Stimulated activated naive CD4-positive, alpha-beta T cell treated with Interleukin-2 at 50 U/mL for 16 hours (primary cell): ENCODE data around the gene SRGAP1.
"Not testable (repeated sequence)": the region's sequence is repeated elsewhere in the genome, so short reads cannot be mapped to it uniquely, and the experiment has no call there.

Experiments
- DNase-seq: peaks from one replicate; lab custom pipeline; 2025; lab: John Stamatoyannopoulos, UW

The SRGAP1 gene

DNA sequence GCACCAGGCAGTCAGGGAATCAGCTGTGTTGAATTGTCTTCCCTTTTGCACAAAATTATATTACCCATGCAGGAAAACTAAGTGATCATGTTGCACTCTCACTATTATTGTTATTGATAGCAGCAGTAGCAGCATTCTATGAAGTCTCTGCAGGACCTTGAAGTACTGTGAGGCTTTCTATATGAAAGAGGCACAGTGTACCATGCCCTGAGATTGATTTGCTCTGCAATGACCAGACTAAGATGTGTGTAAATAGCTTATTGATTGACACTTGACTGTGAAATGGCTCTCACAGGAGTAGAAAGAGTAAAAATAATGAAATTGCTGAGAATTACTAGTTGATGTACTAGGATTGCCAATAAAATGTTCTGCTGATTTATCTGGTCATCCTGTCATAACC is 277.7 kb downstream of the SRGAP1 start:
- DNase-seq: no peak

DNA sequence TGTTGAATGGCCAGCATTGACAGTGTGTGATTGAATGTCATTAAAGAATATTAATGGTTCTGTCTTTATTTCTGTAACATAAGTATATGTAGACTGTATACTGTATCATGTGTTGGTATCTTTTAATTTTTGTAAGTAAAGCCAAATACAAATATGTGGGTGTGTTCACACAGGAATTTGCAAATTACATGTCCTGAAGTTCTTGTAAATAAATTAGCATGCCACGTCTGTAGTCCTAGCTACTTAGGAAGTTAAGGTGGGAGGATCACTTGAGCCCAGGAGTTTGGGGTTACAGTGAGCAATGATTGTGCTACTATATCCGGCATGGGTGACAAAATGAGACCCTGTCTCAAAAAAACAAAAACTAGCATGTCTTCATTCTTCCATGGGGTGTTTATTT is 278.5 kb downstream of the SRGAP1 start:
- no peak for DNase-seq

DNA sequence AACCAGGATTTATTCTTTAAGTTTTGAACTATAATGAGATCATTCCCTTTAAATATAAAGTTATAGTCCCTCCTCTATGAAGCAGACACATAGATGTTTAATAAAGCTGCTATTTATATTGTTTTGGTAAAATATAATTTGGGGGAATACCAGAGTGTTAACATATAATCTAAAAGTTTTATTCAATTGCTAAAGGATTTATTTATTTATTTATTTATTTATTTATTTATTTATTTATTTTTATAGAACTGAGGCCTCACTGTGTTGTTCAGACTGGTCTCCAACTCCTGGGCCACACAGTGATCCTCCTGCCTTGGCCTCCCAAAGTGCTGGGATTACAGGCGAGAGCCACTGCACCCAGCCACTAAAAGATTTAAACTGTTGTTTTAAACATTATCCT is 278.9 kb downstream of the SRGAP1 start:
- no peak for DNase-seq

DNA sequence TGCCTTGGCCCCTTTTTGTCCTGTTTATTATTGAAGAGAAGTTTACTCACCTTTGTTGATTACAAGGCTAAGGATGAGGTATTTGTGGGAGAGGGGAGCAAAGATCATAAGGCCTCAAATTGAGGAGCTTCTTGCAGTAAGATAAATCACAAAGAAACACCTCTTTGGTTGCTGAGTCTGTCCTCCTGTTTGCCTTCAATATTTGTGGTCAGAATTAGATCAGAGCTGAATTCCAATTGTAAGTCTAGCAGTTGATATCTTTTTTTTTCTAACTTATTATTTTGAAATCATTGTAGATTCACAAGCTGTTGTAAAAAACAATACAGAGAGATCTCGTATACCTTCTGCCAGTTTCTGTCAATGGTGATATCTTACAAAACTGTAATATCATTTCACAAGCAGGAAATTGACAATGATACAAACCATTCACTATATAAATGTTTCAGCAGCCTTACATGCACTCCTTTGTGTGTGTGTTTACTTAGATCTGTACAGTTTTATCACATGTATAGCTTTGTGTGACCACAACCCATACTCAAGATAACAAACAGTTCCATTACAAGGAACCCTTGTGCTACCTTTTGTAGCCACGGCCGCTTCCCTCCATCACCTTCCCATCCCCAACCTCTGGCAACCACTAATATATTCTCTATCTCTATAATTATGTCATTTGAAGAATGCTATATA is 280.2 kb downstream of the SRGAP1 start:
- DNase-seq: no peak

DNA sequence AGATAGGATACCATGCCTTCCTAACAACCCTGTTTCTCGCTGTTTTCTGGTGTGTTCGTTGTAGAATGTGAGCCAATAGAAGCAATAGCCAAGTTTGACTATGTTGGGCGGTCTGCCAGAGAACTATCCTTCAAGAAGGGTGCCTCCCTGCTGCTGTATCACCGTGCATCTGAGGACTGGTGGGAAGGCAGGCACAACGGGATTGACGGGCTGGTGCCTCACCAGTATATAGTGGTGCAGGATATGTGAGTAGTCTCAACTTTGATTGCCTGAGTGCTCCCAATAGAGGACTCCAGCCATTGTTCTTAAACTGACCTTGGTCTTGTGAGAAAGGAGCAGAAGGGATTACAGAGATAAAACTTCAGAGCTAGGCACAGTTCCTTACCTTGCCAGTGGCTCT is 281.4 kb downstream of the SRGAP1 start:
- no peak for DNase-seq

DNA sequence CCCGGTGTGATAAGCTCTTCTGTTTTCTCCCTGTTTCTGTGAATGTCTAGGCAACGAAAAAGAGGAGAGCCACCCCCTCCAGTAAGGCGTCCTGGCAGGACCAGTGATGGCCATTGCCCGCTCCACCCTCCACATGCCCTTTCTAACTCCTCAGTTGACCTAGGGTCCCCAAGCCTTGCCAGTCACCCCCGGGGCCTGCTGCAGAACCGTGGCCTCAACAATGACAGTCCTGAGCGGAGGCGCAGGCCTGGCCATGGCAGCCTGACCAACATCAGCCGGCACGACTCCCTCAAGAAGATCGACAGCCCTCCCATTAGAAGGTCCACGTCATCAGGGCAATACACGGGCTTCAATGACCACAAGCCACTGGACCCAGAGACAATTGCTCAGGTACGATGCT is 283.3 kb downstream of the SRGAP1 start:
- DNase-seq: no peak

DNA sequence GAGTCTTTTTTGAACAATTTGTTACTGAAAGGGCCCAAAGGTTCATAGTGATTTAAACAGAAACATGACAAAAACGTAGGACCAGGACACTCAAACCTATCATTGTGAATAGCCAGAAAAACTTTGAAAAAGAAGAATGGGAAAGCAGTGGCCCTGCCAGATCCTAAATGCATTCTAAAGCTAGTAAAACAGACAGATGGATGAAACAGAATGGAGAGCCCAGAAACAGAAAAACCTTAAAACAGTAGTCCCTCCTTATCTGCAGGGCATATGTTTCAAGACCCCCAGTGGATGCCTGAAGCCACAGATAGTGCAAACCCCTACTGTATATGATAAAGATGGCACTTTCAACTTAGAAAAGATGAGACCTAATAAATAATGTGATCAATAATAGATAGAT is 283.9 kb downstream of the SRGAP1 start:
- no peak for DNase-seq

DNA sequence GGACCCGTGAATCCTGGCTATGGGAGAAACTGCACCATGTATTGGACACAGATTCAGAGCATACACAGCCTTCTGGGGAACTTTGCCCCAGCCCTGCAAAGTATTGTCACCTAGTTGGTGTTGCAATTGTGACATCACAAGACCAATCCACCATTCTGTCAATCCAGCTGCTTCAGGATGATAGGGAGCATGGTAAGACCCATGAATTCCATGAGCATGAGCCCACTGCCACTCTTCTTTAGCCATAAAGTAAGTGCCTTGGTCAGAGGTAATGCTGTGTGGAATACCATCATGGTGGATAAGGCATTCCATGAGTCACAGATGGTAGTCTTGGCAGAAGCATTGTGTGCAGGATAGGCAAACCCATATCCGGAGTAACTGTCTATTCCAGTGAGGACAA is 286.0 kb downstream of the SRGAP1 start:
- not testable (repeated sequence) for DNase-seq

DNA sequence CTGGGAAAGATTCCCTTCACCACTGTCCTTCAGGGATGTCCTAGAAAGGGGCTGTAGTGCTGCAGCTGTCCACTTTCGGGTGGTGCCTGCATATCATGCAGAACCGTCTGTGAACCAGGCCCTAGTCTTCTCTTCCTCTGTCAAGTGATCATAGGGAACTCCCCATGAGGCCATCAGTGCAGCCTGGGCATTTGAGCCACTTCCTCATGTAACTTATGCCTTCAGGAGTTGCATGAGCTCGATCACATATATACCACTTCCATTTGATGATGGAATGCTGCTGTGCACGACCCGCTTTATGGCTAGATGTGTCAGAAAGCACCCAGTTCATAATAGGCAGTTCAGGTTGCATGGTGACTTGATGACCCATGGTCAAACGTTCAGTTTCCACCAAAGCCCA is 287.0 kb downstream of the SRGAP1 start:
- not testable (repeated sequence) for DNase-seq

DNA sequence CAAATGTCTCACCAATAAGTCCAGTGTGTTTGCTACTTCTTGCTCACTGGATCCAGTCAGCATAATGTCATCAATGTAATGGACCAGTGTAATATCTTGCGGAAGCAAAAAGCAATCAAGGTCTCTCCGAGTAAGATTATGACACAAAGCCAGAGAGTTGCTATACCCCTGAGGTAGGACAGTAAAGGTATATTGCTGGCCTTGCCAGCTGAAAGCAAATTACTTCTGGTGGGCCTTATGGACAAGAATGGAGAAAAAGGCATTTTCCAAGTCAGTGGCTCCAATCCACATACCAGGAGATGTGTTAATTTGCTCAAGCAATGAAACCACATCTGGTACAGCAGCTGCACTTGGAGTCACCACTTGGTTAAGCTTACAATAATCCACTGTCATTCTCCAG is 288.2 kb downstream of the SRGAP1 start:
- not testable (repeated sequence) for DNase-seq

DNA sequence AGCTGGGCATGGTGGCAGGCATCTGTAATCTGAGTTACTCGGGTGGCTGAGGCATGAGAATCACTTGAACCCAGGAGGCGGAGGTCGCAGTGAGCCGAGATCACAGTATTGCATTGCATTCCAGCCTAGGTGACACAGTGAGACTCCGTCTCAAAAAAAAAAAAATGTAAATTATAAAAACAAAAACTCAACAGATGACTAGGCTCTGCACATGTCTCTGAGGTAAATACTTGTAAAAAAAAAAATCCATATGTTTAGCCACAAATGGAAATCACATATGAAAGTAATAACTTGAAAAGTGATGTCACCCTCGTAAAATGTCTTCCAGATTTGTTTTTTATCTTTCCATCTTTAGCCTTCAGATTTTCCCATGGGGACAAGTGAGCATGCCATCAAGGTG is 292.6 kb downstream of the SRGAP1 start:
- no peak for DNase-seq

DNA sequence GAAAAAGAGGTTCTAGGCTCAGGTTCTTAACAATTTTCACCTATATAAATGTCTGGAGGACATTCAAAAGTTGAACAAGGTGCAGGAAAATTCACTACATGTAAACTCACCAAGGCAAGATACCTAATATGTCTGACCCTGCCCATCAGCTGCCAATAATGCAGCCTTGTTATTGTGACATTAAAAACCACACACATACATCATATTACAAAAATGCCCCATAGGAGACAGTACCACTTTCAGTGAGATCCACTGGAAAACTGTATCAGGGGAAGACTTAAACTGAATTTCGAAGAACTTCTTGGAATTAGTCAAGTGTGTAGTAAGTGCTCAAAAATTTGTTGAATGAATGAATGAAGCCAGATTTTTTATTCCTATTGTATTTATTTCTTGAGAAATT is 294.5 kb downstream of the SRGAP1 start:
- DNase-seq: no peak

DNA sequence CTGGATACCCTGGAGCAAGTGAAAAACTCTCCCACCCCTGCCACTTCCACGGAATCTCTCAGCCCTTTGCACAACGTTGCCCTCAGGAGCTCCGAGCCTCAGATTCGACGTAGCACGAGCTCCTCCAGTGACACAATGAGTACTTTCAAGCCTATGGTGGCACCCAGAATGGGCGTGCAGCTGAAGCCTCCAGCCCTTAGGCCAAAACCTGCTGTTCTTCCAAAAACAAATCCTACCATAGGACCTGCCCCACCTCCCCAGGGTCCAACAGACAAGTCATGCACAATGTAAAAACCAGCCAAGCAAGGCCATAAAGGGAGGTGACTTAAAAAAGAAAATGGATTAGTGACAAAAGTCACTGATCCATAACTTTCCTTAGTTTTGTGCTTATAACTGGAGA is 297.9 kb downstream of the SRGAP1 start:
- no peak for DNase-seq

DNA sequence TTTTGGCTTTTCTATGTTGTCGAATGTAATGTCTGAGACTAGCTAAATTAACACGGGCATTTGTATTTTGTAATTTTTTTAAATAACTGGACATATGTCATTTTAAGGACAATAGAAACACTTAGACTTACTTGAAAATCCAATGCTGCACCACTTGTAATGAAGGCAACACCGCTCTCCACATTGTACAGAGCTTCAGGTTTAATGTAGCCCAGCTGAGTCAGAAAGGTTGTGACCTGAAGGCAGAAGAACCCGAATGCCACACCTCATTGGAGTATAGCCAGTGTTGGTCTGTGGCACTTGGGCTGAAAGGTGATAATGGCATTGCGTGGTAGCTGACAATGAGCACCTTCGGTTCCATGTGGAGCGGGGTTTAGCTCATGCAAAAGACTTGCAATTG is 298.3 kb downstream of the SRGAP1 start:
- DNase-seq: no peak

DNA sequence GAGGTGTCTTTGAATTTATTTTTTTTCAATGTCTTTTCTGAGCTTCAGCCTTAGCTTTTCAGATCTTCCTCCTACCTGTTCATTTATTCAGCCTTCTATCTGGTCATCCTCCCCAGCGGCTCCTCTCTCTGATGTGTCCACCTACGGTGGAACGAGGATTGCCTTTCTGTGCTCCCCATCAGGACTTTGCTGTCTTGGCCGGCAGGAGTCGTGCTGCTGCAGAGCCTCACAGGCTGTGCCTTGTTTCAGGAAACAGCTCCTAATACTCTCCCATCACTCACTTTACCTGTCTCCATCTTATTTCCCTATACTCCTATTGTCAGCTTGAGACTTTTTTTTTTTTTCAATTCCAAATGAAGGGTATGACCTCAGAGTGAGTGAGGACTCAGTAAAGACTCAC is 300.7 kb downstream of the SRGAP1 start:
- DNase-seq: no peak

DNA sequence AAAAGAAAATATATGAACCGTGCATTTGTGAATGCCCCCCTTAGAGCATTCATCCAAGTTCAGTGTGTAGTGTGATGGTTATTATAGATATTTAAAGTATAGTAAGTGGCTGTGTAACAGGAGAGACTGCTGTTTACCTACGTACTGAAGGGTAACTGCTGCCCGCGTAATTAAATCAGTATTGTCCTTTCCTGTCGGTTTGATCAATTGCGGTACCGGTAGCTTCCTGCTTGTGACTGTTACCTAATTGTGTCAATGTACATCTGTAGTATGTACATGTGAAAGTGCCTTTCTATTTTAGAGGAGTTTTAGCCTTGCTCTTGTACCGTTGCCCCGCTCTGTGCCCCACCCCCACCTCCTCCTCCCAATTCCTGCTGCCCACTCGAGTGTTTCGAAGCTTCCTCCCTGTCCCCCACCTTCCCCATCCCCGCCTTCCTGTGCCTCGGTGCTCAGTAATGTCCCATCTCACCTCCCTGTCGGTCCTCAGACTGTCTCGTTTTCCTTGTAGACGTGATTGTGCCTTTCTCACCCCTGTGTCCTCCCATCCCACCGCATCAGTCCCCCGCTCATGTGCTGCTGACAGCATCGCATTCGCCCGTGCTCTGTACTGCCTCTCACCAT is 302.6 kb downstream of the SRGAP1 start:
- no peak for DNase-seq

DNA sequence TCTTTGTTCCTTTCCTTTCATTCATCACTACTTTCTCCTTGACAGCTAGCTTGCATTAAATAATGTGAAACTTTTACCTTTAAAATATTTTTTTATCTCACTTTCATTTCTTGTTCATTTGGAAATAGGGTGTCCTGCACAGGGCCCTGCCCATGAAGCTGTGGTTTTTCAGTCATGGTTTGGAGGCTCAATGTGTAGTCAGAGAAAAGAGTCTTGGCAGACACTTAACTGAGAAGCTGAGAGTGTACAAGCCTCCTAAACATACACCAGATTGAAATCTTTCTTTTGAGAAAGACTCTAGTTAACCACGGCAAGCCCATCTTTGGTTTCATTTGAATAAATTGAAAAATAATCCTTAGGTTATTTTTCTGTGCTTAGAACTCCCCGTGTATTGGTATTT is 303.4 kb downstream of the SRGAP1 start:
- DNase-seq: no peak

DNA sequence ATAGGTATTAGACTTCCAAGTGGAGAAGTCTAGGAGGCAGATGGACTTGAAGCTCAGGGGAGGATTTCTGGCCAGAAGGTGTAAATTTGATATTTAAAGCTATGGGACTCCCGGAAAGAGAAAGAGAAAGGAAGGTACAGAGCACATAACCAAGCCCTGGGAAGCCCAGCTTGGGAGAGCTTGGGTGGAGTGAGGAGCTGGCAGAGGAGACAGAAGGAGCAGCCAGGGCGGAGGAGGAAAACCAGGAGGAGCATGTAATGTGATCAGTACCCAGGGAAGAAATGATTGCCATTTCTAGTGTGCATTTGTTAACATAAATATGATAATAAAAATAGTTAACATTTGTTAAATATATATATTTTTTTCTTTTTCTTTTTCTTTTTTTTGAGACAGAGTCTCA is 310.2 kb downstream of the SRGAP1 start:
- no peak for DNase-seq

DNA sequence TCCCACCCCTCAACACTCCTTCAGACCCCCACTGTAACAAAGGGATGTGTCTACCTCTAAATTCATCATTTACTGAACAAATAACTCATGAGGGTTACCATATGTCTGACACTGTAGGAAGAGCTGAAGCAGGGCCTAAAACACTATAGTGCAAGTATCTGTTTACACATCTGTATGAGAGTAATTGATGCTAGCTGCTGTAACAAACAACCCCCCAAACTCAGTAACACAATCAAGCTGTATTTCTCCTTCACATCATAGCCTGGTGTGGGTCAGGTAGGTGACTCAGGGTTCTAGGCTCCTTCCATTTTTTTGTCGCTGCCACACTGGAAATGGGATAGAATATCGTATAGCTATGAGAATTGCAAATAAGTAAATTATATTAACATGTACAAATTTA is 312.6 kb downstream of the SRGAP1 start:
- DNase-seq: no peak

DNA sequence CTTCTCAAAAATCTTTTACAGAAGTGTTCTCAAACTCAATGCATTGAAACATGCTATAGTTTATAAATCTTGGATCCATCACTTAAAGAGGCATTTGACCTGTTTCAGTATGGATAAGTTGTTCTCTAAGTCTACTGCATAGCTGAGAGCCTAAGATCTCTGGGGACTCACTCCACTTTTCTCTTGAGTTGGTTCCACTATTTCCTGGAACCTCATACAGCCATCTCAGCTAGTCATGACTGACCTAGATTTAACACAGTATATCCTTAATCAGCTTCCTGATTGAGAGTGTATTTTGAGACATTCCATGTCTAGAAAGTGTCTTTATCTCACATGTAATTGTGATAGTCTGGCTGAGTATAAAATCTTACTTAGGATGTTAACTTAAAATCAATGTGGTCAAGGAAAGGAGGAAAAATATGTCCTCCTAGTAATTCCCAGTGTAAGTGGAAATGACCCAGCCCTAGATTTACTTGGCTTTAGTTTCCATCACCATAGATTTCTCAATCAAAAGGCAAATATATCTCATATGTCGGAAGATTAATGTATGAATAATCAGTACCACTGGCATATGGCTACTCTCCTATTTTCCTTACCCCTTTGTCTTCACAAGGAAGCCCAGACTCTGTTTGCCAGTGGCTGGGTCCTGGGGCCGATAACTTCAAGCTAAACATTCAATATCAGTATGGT is 315.7 kb downstream of the SRGAP1 start:
- DNase-seq: no peak

DNA sequence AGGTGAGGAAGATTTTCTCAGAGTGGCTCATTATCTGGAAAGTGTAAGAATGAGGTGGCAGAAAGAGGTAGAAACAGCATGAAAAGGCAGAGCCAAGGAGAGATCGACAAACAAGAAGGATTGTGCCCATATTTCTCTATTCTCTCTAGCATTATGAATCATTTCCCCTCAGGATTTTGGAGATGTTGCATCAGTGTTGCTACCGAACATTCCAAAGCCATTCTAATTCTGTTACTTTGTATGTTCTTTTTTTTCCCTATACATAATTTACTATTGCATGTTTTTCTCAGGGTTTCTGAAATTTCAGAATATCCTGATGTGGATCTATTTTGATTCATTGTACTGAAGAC is 316.2 kb downstream of the SRGAP1 start:
- DNase-seq: no peak

DNA sequence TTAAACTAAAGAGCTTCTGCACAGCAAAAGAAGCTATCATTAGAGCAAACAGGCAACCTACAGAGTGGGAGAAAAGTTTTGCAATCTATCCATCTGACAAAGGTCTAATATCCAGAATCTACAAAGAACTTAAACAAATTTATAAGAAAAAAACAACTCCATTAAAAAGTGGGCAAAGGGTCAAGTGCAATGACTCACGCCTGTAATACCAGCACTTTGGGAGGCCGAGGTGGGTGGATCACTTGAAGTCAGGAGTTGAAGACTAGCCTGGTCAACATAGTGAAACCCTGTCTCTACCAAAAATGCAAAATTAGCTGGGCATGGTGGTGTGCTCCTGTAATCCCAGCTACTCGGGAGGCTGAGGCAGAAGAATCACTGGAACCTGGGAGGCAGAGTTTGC is 322.1 kb downstream of the SRGAP1 start:
- DNase-seq: not testable (repeated sequence)

DNA sequence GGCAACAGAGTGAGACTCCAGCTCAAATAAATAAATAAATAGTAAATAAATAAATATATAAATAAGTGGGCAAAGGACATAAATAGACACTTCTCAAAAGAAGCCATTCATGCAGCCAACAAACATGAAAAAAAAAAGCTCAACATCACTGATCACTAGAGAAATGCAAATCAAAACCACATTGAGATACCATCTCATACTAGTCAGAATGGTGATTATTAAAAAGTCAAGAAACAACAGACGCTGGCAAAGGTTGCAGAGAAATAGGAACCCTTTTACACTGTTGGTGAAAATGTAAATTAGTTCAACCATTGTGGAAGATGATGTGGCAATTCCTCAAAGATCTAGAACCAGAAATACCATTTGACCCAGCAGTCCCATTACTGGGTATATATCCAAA is 322.5 kb downstream of the SRGAP1 start:
- DNase-seq: not testable (repeated sequence)

DNA sequence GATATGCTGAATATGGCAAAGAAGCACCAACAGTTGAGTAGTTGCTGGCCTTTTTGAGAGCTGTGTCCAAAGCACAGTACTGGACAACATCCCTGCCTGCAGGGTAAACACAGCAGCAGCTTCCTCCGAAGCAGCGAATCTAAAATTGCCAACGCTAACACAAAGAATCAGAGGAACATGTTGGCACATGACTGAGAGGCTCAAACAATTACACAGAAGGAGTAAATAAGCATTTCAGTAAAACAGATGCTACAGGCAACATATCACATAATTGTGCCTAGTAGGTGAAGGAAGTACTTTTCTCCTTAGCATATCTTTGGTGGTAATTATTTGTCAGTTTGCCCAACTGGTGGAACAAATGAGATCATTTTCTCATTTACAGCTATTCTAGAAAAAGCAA is 325.5 kb downstream of the SRGAP1 start:
- no peak for DNase-seq
